Thyroid gland (tissue), 4 donors: ENCODE results near the gene NLGN1.

ENCODE experiments used
- CTCF ChIP-seq, 6 experiments: fragments of 200-600 bp in 3 of 6; fragments of 450-650 bp in 3 of 6; sonication (generic) in 3 of 6; IDR thresholded peaks; one replicate each; pipeline ENCODE4 v1.5.1; 2016 to 2019; ENCODE audit warnings: antibody characterized with exemption in 6 of 6, mild to moderate bottlenecking in 2 of 6, inconsistent platforms in 1 of 6, moderate library complexity in 1 of 6
- POLR2A ChIP-seq, 2 donors: fragments of 450-650 bp; IDR thresholded peaks; one replicate each; pipeline ENCODE4 v1.6.1; 2017; ENCODE audit warnings: antibody characterized with exemption in 2 of 2, mild to moderate bottlenecking in 2 of 2, moderate library complexity in 1 of 2

GRCh38 chr3:173587055-173587454 lies 189.5 kb downstream of the NLGN1 start:
- TF ChIP-seq CTCF (IDR thresholded peaks at IDR 0.05) = no peak
- no peak for TF ChIP-seq POLR2A (IDR thresholded peaks at IDR 0.05)
